Measurements from ENCODE around the gene GHSR.
"Not testable (repeated sequence)": the region's sequence is repeated elsewhere in the genome, so short reads cannot be mapped to it uniquely, and the experiment has no call there.

DNA sequence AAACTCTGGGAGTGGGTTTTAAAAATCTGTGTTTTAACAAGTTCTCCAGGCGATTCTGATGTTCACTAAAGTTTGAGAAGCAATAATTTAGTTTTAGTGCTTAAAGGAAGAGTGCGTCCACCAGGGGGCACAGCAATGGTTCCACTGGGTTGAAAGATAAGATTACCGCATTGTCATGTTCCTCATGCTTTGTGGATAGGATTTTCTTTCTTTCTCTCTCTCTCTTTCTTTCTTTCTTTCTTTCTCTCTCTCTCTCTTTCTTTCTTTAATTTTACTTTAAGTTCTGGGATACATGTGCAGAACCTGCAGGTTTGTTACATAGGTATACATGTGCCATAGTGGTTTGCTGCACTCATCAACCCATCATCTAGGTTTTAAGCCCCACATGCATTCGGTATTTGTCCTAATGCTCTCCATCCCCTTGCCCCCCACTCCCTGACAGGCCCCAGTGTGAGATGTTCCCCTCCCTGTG is 42.0 kb upstream of the GHSR start:
- TF ChIP-seq, protein P1, sequence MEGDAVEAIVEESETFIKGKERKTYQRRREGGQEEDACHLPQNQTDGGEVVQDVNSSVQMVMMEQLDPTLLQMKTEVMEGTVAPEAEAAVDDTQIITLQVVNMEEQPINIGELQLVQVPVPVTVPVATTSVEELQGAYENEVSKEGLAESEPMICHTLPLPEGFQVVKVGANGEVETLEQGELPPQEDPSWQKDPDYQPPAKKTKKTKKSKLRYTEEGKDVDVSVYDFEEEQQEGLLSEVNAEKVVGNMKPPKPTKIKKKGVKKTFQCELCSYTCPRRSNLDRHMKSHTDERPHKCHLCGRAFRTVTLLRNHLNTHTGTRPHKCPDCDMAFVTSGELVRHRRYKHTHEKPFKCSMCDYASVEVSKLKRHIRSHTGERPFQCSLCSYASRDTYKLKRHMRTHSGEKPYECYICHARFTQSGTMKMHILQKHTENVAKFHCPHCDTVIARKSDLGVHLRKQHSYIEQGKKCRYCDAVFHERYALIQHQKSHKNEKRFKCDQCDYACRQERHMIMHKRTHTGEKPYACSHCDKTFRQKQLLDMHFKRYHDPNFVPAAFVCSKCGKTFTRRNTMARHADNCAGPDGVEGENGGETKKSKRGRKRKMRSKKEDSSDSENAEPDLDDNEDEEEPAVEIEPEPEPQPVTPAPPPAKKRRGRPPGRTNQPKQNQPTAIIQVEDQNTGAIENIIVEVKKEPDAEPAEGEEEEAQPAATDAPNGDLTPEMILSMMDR (optimal IDR thresholded peaks at IDR 0.05 in 1 of 3, IDR thresholded peaks at IDR 0.05 in 1 of 3, conservative IDR thresholded peaks at IDR 0.05 in 1 of 3; ENCODE audit: extremely low read depth in 1 of 3, insufficient read depth in 2 of 3, low read length in 3 of 3), result peak; percentile 59 to 73 (median 61)
- TF ChIP-seq EZH2 (IDR thresholded peaks at IDR 0.05; ENCODE audit: low read length), result not testable (repeated sequence)

Data from keratinocyte (primary cell).